Panc1 (cell line): Measurements from ENCODE around the gene MAMDC2. TPM values are rescaled to one million over a fixed set of nuclear protein-coding genes. Genes with fewer than 3 reads are reported as not detected.

Experiments used
- ATAC-seq: fragments of 200-7000 bp; cut with Tn5 transposase; 2 replicates; pipeline ENCODE4 v1.9.1; 2020; ENCODE audit warnings: mild to moderate bottlenecking, moderate library complexity
- BruUV-seq: library from RNA; stranded (reverse); fragments of 400-500 nt; replicated peaks from 2 replicates; lab custom pipeline; 2021; lab: Mats Ljungman, UMichigan
- CTCF ChIA-PET: fragments of 300-600 bp; sonication (Branson Sonifier 250); formaldehyde crosslinking; loops from one replicate; lab custom pipeline; 2022; ENCODE audit warnings: antibody characterized with exemption; lab: Charles Lee
- POLR2A ChIA-PET: fragments of 300-600 bp; sonication (Branson Sonifier 250); formaldehyde crosslinking; loops from one replicate; lab custom pipeline; 2022; ENCODE audit warnings: antibody characterized with exemption; lab: Charles Lee
- DNase-seq: peaks from one replicate; pipeline ENCODE4 v3.0.0-alpha.2; 2010; ENCODE audit warnings: low read depth, low spot score
- H3K27ac ChIP-seq: 2 replicates; pipeline ENCODE4 v1.5.1; 2011; ENCODE audit warnings: mild to moderate bottlenecking, low read length, inconsistent platforms
- H3K27me3 ChIP-seq: fragments of 200-500 bp; sonication (Bioruptor generic); 2 replicates; pipeline ENCODE4 v1.6.0; 2014; ENCODE audit warnings: low read length, inconsistent platforms; ENCODE audit not compliant: control insufficient read depth, insufficient read depth
- H3K36me3 ChIP-seq: fragments of 200-500 bp; sonication (Bioruptor generic); 2 replicates; pipeline ENCODE4 v1.5.1; 2014; ENCODE audit warnings: inconsistent platforms, mild to moderate bottlenecking, low read length, moderate library complexity; ENCODE audit not compliant: control insufficient read depth, insufficient read depth
- H3K4me1 ChIP-seq: 2 replicates; pipeline ENCODE4 v1.5.1; 2011; ENCODE audit warnings: inconsistent platforms, mild to moderate bottlenecking, low read length, moderate library complexity; ENCODE audit not compliant: control insufficient read depth, insufficient read depth
- H3K4me3 ChIP-seq, 2 experiments: 2 replicates each; pipeline ENCODE4 v1.5.1; 2011 to 2012; ENCODE audit warnings: low read depth in 2 of 2, low read length in 2 of 2, mild to moderate bottlenecking in 2 of 2, inconsistent platforms in 1 of 2, moderate library complexity in 1 of 2
- H3K9me3 ChIP-seq: fragments of 200-500 bp; sonication (Bioruptor generic); 2 replicates; pipeline ENCODE4 v1.5.1; 2014; ENCODE audit warnings: low read depth, mild to moderate bottlenecking, inconsistent platforms, low read length, moderate library complexity; ENCODE audit not compliant: control insufficient read depth, insufficient read depth
- CTCF ChIP-seq: fragments of 450-650 bp; IDR thresholded peaks from 2 replicates; pipeline ENCODE4 v1.5.1; 2017; ENCODE audit warnings: mild to moderate bottlenecking
- POLR2AphosphoS5 ChIP-seq: IDR thresholded peaks from 2 replicates; pipeline ENCODE4 v1.6.1; 2012; ENCODE audit warnings: mild to moderate bottlenecking, low read depth, low read length, moderate library complexity
- REST ChIP-seq, 2 experiments: IDR thresholded peaks; 2 replicates each; pipeline ENCODE4 v1.6.1; 2011 to 2012; ENCODE audit warnings: low read depth in 2 of 2, control low read depth in 1 of 2, low read length in 1 of 2, mild to moderate bottlenecking in 1 of 2, moderate library complexity in 1 of 2; ENCODE audit not compliant: insufficient read depth in 1 of 2
- SIN3A ChIP-seq: IDR thresholded peaks from 2 replicates; pipeline ENCODE4 v1.6.1; 2012; ENCODE audit warnings: low read depth, mild to moderate bottlenecking, low read length, moderate library complexity, borderline replicate concordance; ENCODE audit not compliant: insufficient read depth
- TCF7L2 ChIP-seq: IDR thresholded peaks from 2 replicates; pipeline ENCODE4 v1.6.1; 2011; ENCODE audit warnings: mild to moderate bottlenecking, low read depth, low read length, inconsistent platforms
- in situ Hi-C: cut with HindIII; loops from 2 replicates; pipeline ENCODE4 v1.10.0; 2016; ENCODE audit warnings: low sequenced_read_pairs, low pct_unique_long_range_greater_than_20kb
- intact Hi-C: fragments of 100-400 bp; cut with micrococcal nuclease; formaldehyde crosslinking; loops from one replicate; pipeline ENCODE4 v1.10.0; 2022; ENCODE audit not compliant: unreplicated experiment
- total RNA-seq: library from RNA; stranded (reverse); gene quantifications from one replicate; pipeline ENCODE4 v1.2.1, GENCODE V29; 2021; ENCODE audit not compliant: unreplicated experiment

The MAMDC2 gene
- total RNA-seq, 1 experiment from 2014 or later: 1.5 TPM

GRCh38 chr9:70094747-70095146, 51.1 kb downstream of the MAMDC2 start:
- POLR2A ChIA-PET: no interaction called here
- ATAC-seq: no peak
- H3K27me3 ChIP-seq: no peaks in the 10 kb centered on the region
- TF ChIP-seq POLR2AphosphoS5 (no peak), TCF7L2 (no peak), SIN3A (no peak), CTCF (no peak), REST (IDR thresholded peaks at IDR 0.05; ENCODE audit: insufficient read depth in 1 of 2, low read depth in 2 of 2, low read length in 1 of 2) (no peak)
- no TSS peak for BruUV-seq
- no peaks in the 10 kb centered on the region for H3K36me3 ChIP-seq
- DNase-seq: no peak
- intact Hi-C loops: no loop called here
- no peaks in the 10 kb centered on the region for H3K9me3 ChIP-seq
- CTCF ChIA-PET: no interaction called here
- no peak overlapping the region for H3K4me3 ChIP-seq
- in situ Hi-C loops: no loop called here
- no peaks in the 10 kb centered on the region for H3K4me1 ChIP-seq
- H3K27ac ChIP-seq: no peak overlapping the region

- in situ Hi-C loops: no loop called here
- no peaks in the 10 kb centered on the region for H3K9me3 ChIP-seq
- no peaks in the 10 kb centered on the region for H3K27me3 ChIP-seq
- no peak for TF ChIP-seq REST (IDR thresholded peaks at IDR 0.05; ENCODE audit: insufficient read depth in 1 of 2, low read depth in 2 of 2, low read length in 1 of 2)
- TF ChIP-seq SIN3A: no peak
- TF ChIP-seq POLR2AphosphoS5: no peak
- TF ChIP-seq TCF7L2: no peak
- TF ChIP-seq CTCF: no peak
- H3K27ac ChIP-seq: no peak overlapping the region
- no peak overlapping the region for H3K4me3 ChIP-seq
- intact Hi-C loops: no loop called here
- no peaks in the 10 kb centered on the region for H3K4me1 ChIP-seq
- ATAC-seq (no peak), DNase-seq (no peak)
- no peaks in the 10 kb centered on the region for H3K36me3 ChIP-seq
- BruUV-seq: no TSS peak
- ChIA-PET POLR2A (no interaction called here), CTCF (no interaction called here)
These were observed 53.5 kb downstream of the MAMDC2 start for GRCh38 chr9:70097187-70097586.
